DMS79 (cell line): ENCODE data around the gene ZSWIM1.

Experiments used
- DNase-seq: peaks from one replicate; lab custom pipeline; 2025; lab: John Stamatoyannopoulos, UW

Gene ZSWIM1

GRCh38 chr20:45933266-45934045 lies 52.4 kb downstream of the ZSWIM1 start:
- DNase-seq: peak; percentile 60

- DNase-seq: peak; percentile 29
These were observed 53.1 kb downstream of the ZSWIM1 start for GRCh38 chr20:45934046-45934585.
